ENCODE data around the gene INSR.

The INSR gene

DNA sequence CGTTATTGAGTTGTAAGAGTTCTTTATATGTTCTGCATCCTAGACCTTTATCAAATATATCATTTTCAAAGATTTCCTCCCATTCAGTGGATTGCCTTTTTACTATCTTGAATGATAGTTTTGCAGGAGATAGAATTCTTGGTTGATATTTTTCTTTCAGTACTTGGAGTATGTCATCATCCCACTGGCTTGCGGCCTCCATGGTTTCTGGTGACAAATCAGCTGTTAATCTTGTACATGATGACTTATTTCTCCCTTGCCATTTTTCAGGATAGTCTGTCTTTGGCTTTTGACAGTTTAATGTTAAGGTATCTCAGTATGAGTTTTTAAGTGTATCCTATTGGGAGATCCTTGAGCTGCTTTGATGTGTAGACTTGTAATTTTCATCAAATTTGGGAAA is 216.2 kb downstream of the INSR start:
- Histone ChIP-seq H3K4me3 (ENCODE audit: low read depth, low read length) (no peak overlapping the region), H3K36me3 (ENCODE audit: control insufficient read depth in 2 of 2, insufficient read depth in 1 of 2, low read length in 2 of 2) (peaks cover 39 to 98% of the 10 kb centered on the region in 2 experiments), H3K9me3 (ENCODE audit: control insufficient read depth, insufficient read depth, low read depth, low read length) (no peaks in the 10 kb centered on the region), H3K27ac (ENCODE audit: extremely low read depth, low read depth, low read length) (no peak overlapping the region), H3K4me1 (ENCODE audit: control insufficient read depth, insufficient read depth, low read length) (no peaks in the 10 kb centered on the region)
- TF ChIP-seq SETDB1 (IDR thresholded peaks at IDR 0.05; ENCODE audit: insufficient read length, low read length) (peak; percentile 92), ZNF112 (tag by site-specific recombination; IDR thresholded peaks at IDR 0.05) (no peak), ZNF184 (tag by site-specific recombination; IDR thresholded peaks at IDR 0.05) (0 out of 2 replicates have a peak, but pooled peaks have one; percentile 43)
- TF ChIP-seq, protein P1, sequence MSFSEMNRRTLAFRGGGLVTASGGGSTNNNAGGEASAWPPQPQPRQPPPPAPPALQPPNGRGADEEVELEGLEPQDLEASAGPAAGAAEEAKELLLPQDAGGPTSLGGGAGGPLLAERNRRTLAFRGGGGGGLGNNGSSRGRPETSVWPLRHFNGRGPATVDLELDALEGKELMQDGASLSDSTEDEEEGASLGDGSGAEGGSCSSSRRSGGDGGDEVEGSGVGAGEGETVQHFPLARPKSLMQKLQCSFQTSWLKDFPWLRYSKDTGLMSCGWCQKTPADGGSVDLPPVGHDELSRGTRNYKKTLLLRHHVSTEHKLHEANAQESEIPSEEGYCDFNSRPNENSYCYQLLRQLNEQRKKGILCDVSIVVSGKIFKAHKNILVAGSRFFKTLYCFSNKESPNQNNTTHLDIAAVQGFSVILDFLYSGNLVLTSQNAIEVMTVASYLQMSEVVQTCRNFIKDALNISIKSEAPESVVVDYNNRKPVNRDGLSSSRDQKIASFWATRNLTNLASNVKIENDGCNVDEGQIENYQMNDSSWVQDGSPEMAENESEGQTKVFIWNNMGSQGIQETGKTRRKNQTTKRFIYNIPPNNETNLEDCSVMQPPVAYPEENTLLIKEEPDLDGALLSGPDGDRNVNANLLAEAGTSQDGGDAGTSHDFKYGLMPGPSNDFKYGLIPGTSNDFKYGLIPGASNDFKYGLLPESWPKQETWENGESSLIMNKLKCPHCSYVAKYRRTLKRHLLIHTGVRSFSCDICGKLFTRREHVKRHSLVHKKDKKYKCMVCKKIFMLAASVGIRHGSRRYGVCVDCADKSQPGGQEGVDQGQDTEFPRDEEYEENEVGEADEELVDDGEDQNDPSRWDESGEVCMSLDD (tag by site-specific recombination; IDR thresholded peaks at IDR 0.05): no peak
- TF ChIP-seq, protein P2, sequence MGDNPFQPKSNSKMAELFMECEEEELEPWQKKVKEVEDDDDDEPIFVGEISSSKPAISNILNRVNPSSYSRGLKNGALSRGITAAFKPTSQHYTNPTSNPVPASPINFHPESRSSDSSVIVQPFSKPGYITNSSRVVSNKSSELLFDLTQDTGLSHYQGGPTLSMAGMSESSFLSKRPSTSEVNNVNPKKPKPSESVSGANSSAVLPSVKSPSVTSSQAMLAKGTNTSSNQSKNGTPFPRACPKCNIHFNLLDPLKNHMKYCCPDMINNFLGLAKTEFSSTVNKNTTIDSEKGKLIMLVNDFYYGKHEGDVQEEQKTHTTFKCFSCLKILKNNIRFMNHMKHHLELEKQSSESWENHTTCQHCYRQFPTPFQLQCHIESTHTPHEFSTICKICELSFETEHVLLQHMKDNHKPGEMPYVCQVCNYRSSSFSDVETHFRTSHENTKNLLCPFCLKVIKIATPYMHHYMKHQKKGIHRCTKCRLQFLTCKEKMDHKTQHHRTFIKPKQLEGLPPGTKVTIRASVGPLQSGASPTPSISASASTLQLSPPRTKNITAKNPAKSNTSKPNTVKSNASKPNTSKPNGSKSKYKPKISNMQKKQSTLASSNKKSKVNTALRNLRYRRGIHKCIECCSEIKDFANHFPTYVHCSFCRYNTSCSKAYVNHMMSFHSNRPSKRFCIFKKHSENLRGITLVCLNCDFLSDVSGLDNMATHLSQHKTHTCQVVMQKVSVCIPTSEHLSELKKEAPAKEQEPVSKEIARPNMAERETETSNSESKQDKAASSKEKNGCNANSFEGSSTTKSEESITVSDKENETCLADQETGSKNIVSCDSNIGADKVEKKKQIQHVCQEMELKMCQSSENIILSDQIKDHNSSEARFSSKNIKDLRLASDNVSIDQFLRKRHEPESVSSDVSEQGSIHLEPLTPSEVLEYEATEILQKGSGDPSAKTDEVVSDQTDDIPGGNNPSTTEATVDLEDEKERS (tag by site-specific recombination; IDR thresholded peaks at IDR 0.05): 0 out of 2 replicates have a peak, but pooled peaks have one; percentile 46
- TF ChIP-seq, protein P3, sequence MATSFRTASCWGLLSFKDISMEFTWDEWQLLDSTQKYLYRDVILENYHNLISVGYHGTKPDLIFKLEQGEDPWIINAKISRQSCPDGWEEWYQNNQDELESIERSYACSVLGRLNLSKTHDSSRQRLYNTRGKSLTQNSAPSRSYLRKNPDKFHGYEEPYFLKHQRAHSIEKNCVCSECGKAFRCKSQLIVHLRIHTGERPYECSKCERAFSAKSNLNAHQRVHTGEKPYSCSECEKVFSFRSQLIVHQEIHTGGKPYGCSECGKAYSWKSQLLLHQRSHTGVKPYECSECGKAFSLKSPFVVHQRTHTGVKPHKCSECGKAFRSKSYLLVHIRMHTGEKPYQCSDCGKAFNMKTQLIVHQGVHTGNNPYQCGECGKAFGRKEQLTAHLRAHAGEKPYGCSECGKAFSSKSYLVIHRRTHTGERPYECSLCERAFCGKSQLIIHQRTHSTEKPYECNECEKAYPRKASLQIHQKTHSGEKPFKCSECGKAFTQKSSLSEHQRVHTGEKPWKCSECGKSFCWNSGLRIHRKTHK (tag by site-specific recombination; IDR thresholded peaks at IDR 0.05): peak; percentile 24; the same call in 1 of the 2 replicates
- ChIA-PET CTCF (no interaction called here), POLR2A (interaction anchor here (0.7 to 1.4 kb wide), 2 partner anchors 9 to 1314 kb away, joined by 3 to 5 read pairs; partner anchors contain the start of gene ZNF557)

DNA sequence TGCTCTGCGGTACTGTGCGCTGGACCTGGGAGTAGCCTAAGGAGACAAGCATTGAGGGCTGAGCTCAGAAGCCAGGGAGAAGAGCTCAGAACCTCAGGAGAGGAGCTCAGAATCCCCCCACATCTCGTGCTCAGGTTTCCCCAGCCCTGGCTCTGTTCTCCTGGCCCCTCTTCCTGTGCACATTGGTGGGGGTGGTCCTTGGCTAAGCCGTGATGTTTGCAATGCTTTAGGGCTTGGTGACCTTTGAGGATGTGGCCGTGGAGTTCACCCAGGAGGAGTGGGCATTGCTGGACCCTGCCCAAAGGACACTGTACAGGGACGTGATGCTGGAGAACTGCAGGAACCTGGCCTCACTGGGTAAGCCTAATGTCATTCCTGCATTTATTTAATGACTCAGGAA is 218.1 kb downstream of the INSR start:
- Histone ChIP-seq H3K4me1 (ENCODE audit: control insufficient read depth, insufficient read depth, low read length) (no peaks in the 10 kb centered on the region), H3K9me3 (ENCODE audit: control insufficient read depth, insufficient read depth, low read depth, low read length) (no peaks in the 10 kb centered on the region), H3K36me3 (ENCODE audit: control insufficient read depth in 2 of 2, insufficient read depth in 1 of 2, low read length in 2 of 2) (peaks cover 32 to 93% of the 10 kb centered on the region in 2 experiments), H3K4me3 (ENCODE audit: low read depth, low read length) (no peak overlapping the region), H3K27ac (ENCODE audit: extremely low read depth, low read depth, low read length) (no peak overlapping the region)
- ChIA-PET CTCF (interaction anchor here (0.6 kb wide), 1 partner anchor 9 kb away, joined by 3 read pairs; no protein-coding TSS in a partner anchor), POLR2A (no interaction called here)
- TF ChIP-seq ZNF433 (tag by site-specific recombination; IDR thresholded peaks at IDR 0.05; ENCODE audit: low read depth) (no peak), ZNF654 (tag by site-specific recombination; IDR thresholded peaks at IDR 0.05; ENCODE audit: low read depth) (no peak), ZNF324 (tag by site-specific recombination; IDR thresholded peaks at IDR 0.05) (no peak), ZNF416 (tag by site-specific recombination; IDR thresholded peaks at IDR 0.05) (no peak), ZBTB20 (tag by site-specific recombination; IDR thresholded peaks at IDR 0.05) (no peak), ZNF623 (tag by site-specific recombination; IDR thresholded peaks at IDR 0.05) (no peak), YY2 (tag by site-specific recombination; IDR thresholded peaks at IDR 0.05) (no peak), ZNF600 (tag by site-specific recombination; IDR thresholded peaks at IDR 0.05) (no peak), SP3 (tag by site-specific recombination; IDR thresholded peaks at IDR 0.05) (no peak), ZNF701 (tag by site-specific recombination; IDR thresholded peaks at IDR 0.05) (no peak), OVOL3 (tag by site-specific recombination; IDR thresholded peaks at IDR 0.05) (no peak), ZNF423 (tag by site-specific recombination; IDR thresholded peaks at IDR 0.05) (no peak), ZNF521 (tag by site-specific recombination; IDR thresholded peaks at IDR 0.05) (no peak), ZNF544 (tag by site-specific recombination; IDR thresholded peaks at IDR 0.05) (no peak), ZBTB21 (tag by site-specific recombination; IDR thresholded peaks at IDR 0.05) (no peak)
- TF ChIP-seq, protein P4, sequence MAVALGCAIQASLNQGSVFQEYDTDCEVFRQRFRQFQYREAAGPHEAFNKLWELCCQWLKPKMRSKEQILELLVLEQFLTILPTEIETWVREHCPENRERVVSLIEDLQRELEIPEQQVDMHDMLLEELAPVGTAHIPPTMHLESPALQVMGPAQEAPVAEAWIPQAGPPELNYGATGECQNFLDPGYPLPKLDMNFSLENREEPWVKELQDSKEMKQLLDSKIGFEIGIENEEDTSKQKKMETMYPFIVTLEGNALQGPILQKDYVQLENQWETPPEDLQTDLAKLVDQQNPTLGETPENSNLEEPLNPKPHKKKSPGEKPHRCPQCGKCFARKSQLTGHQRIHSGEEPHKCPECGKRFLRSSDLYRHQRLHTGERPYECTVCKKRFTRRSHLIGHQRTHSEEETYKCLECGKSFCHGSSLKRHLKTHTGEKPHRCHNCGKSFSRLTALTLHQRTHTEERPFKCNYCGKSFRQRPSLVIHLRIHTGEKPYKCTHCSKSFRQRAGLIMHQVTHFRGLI (tag by site-specific recombination; IDR thresholded peaks at IDR 0.05): no peak
- TF ChIP-seq, protein P3 (tag by site-specific recombination; IDR thresholded peaks at IDR 0.05): no peak
- TF ChIP-seq, protein P1 (tag by site-specific recombination; IDR thresholded peaks at IDR 0.05): no peak
